Testis (tissue), 3 donors: ENCODE measurements around the gene MEDAG. TPM values are rescaled to one million over a fixed set of nuclear protein-coding genes. Genes with fewer than 3 reads are reported as not detected.

Source experiments
- DNase-seq: peaks from one replicate; pipeline ENCODE4 v3.0.0-alpha.2; 2019
- H3K27ac ChIP-seq, 2 donors: fragments of 200-600 bp; sonication (generic); one replicate each; pipeline ENCODE4 v1.5.1; 2019
- H3K27me3 ChIP-seq: fragments of 200-600 bp; sonication (generic); one replicate; pipeline ENCODE4 v1.5.1; 2019
- H3K36me3 ChIP-seq: fragments of 200-600 bp; sonication (generic); one replicate; pipeline ENCODE4 v1.5.1; 2017; ENCODE audit warnings: low read depth; ENCODE audit errors: missing control alignments
- H3K4me1 ChIP-seq: fragments of 200-600 bp; sonication (generic); one replicate; pipeline ENCODE4 v1.5.1; 2019
- H3K4me3 ChIP-seq, 2 donors: fragments of 200-600 bp; sonication (generic); one replicate each; pipeline ENCODE4 v1.5.1; 2017 to 2019
- H3K9me3 ChIP-seq: fragments of 200-600 bp; sonication (generic); one replicate; pipeline ENCODE4 v1.5.1; 2017
- POLR2A ChIP-seq: fragments of 450-650 bp; IDR thresholded peaks from one replicate; pipeline ENCODE4 v1.6.1; 2017; ENCODE audit warnings: antibody characterized with exemption, mild to moderate bottlenecking, moderate library complexity
- WGBS, 2 donors: methylation state at CpG; one replicate each; pipeline ENCODE4 v1.1.5; 2018; 5-methylcytosine and 5-hydroxymethylcytosine counted together
- intact Hi-C: fragments of 100-400 bp; cut with DNase I; formaldehyde crosslinking; loops from one replicate; pipeline ENCODE4 v1.15.1; 2023; ENCODE audit warnings: low total_unique reads
- polyA plus RNA-seq: library from polyadenylated mRNA; stranded (reverse); fragments of 350-450 nt; fragmentation: Illumina TruSeq; extraction: RNeasy Lipid Tissue Mini Kit (QIAGEN cat#74804); gene quantifications from one replicate; pipeline ENCODE4 v1.2.3, GENCODE V29; 2014; ENCODE audit warnings: low read depth, low replicate concordance; ENCODE audit not compliant: insufficient read depth
- total RNA-seq, 2 donors: library from RNA; depleted of rRNA; stranded (reverse); fragments of >200 nt; gene quantifications; one replicate each; pipeline ENCODE4 v1.2.3, GENCODE V29; 2016
- TF ChIP-seq, protein P1 (sequence below), 3 experiments: fragments of 450-650 bp in 2 of 3; fragments of 200-600 bp in 1 of 3; sonication (generic) in 1 of 3; IDR thresholded peaks; one replicate each; pipeline ENCODE4 v1.5.1; 2016 to 2019; ENCODE audit warnings: antibody characterized with exemption in 3 of 3, mild to moderate bottlenecking in 2 of 3, moderate library complexity in 1 of 3

Gene MEDAG
- total and polyA plus RNA-seq, 3 donors from 2014 or later, result 9.6 to 23.1 (median 17.7) TPM

- H3K4me3 ChIP-seq, result no peak overlapping the region
- no peaks in the 10 kb centered on the region for H3K36me3 ChIP-seq
- TF ChIP-seq POLR2A, result no peak
- intact Hi-C loops, result no loop called here
- H3K27me3 ChIP-seq, result no peaks in the 10 kb centered on the region
- WGBS, 2 donors, result 86 to 91% methylated on average over 4 of the region's 4 CpGs
- no peak for DNase-seq
- no peaks in the 10 kb centered on the region for H3K9me3 ChIP-seq
- H3K27ac ChIP-seq, result no peak overlapping the region
- H3K4me1 ChIP-seq, result peaks cover 14% of the 10 kb centered on the region
Measured at GRCh38 chr13:30936971-30937370, 30.9 kb downstream of the MEDAG start.

DNA sequence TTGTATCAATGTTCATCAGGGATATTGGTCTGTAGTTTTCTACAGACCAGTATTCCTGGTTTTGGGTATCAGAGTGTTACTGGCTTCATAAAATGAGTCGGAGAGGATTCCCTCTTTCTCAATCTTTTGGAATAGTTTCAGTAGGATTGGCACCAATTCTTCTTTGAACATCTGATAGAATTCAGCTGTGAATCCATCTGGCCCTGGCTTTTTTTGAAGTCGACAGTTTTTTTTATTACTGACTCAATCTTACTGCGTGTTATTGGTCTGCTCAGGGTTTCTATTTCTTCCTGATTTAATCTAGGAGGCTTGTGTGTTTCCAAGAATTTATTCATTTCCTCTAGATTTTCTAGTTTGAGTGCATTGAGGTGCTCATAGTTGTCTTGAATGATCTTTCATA is 37.8 kb downstream of the MEDAG start:
- TF ChIP-seq POLR2A, result no peak
- TF ChIP-seq, protein P1, sequence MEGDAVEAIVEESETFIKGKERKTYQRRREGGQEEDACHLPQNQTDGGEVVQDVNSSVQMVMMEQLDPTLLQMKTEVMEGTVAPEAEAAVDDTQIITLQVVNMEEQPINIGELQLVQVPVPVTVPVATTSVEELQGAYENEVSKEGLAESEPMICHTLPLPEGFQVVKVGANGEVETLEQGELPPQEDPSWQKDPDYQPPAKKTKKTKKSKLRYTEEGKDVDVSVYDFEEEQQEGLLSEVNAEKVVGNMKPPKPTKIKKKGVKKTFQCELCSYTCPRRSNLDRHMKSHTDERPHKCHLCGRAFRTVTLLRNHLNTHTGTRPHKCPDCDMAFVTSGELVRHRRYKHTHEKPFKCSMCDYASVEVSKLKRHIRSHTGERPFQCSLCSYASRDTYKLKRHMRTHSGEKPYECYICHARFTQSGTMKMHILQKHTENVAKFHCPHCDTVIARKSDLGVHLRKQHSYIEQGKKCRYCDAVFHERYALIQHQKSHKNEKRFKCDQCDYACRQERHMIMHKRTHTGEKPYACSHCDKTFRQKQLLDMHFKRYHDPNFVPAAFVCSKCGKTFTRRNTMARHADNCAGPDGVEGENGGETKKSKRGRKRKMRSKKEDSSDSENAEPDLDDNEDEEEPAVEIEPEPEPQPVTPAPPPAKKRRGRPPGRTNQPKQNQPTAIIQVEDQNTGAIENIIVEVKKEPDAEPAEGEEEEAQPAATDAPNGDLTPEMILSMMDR (IDR thresholded peaks at IDR 0.05), result no peak
- no peaks in the 10 kb centered on the region for H3K9me3 ChIP-seq
- WGBS, 2 donors, result 82 to 83% methylated on average over 3 of the region's 3 CpGs
- H3K27ac ChIP-seq, result no peak overlapping the region
- intact Hi-C loops, result no loop called here
- no peaks in the 10 kb centered on the region for H3K36me3 ChIP-seq
- no peaks in the 10 kb centered on the region for H3K4me1 ChIP-seq
- DNase-seq, result no peak
- no peaks in the 10 kb centered on the region for H3K27me3 ChIP-seq
- no peak overlapping the region for H3K4me3 ChIP-seq

DNA sequence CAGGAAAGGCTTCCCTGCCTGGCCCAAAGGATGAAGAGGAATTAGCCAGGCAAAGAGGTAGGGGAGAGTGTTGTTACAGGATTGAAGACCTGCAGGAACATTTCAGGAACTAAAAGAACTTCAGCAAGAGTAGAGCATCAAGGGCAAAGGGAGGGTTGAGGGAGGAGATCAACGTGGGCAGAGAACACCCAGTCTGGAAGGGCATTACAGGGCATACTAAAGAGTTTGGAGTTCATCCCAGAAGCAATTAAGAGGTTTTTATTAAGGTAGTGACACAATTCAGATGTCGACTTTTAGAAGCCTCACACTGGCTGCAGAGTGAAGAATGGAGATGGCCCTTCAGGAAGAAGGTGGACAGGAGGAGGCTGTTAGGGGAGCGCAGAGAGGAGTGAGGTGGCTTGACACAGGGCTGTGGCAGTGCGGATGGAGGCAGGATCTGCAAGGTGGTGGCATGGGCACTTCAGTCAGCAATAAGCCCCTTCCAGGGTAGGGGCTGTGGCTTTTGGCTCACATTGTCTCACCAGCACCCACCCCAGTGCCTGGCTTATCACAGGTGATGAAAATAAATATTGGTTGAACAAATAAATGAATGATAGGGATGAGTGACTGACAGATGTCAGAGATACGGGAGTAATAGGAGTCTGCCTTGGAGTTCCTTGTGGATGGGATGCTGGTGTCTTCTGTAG is 51.3 kb downstream of the MEDAG start:
- Histone ChIP-seq H3K9me3 (no peaks in the 10 kb centered on the region), H3K27ac (no peak overlapping the region), H3K4me1 (no peaks in the 10 kb centered on the region), H3K36me3 (no peaks in the 10 kb centered on the region), H3K27me3 (no peaks in the 10 kb centered on the region), H3K4me3 (no peak overlapping the region)
- intact Hi-C loops, result no loop called here
- WGBS, 2 donors, result 74 to 80% methylated on average over 5 of the region's 5 CpGs
- TF ChIP-seq POLR2A, result no peak
- TF ChIP-seq, protein P1 (IDR thresholded peaks at IDR 0.05), result no peak
- no peak for DNase-seq

DNA sequence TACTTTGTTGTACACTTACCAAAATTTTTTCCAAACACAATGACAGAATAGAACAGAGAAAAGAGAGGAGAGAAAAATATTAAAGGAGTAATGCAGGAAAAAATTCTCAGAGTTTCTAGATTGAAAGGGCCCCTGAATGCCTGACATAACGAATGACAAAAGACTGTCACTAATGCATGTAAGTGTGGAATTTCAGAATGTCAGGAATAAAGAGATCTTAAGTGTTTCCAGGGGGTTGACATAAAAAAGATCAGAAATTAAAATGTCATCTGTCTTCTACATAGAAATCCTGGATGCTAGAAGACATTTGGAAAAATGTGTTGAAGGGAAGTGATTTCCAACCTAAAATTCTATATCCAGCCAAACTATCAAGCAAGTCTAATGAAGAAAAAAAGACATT is 53.6 kb downstream of the MEDAG start:
- no peak for DNase-seq
- WGBS, 2 donors, result 89 to 93% methylated on average over 1 of the region's 1 CpG
- intact Hi-C loops, result no loop called here
- TF ChIP-seq, protein P1 (IDR thresholded peaks at IDR 0.05), result no peak
- no peak for TF ChIP-seq POLR2A
- H3K27ac ChIP-seq, result no peak overlapping the region
- no peak overlapping the region for H3K4me3 ChIP-seq
- H3K9me3 ChIP-seq, result no peaks in the 10 kb centered on the region
- no peaks in the 10 kb centered on the region for H3K27me3 ChIP-seq
- H3K4me1 ChIP-seq, result no peaks in the 10 kb centered on the region
- no peaks in the 10 kb centered on the region for H3K36me3 ChIP-seq

DNA sequence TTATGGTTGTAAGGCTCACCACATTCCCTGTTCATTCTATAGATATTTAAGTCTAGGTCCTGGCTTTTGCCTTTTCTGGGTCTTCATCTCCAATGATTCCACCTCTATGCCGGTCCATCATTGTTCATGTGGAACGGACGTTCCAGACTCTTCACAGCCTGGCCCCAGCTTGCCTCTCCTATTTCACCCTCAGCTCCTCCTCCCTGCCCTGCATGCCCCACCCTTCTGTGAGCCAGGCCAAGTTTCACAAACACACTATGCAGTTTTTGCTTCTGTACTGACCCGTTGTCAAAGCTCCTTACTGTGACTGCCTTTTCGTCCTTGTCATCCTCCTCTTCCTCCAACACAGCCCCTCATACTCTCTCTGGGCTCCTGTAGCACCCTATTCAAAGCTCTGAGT is 57.7 kb downstream of the MEDAG start:
- no peaks in the 10 kb centered on the region for H3K4me1 ChIP-seq
- no peaks in the 10 kb centered on the region for H3K27me3 ChIP-seq
- WGBS, 2 donors, result 33 to 44% methylated on average over 5 of the region's 5 CpGs
- intact Hi-C loops, result no loop called here
- H3K9me3 ChIP-seq, result no peaks in the 10 kb centered on the region
- no peak overlapping the region for H3K4me3 ChIP-seq
- TF ChIP-seq POLR2A, result no peak
- H3K27ac ChIP-seq, result no peak overlapping the region
- no peaks in the 10 kb centered on the region for H3K36me3 ChIP-seq
- peak; percentile 21 for DNase-seq

- Histone ChIP-seq H3K27ac (no peak overlapping the region), H3K9me3 (no peaks in the 10 kb centered on the region), H3K27me3 (no peaks in the 10 kb centered on the region), H3K4me3 (no peak overlapping the region), H3K36me3 (no peaks in the 10 kb centered on the region), H3K4me1 (no peaks in the 10 kb centered on the region)
- DNase-seq, result no peak
- WGBS, 2 donors, result 86 to 96% methylated on average over 1 of the region's 1 CpG
- TF ChIP-seq, protein P1 (IDR thresholded peaks at IDR 0.05), result no peak
- no peak for TF ChIP-seq POLR2A
- intact Hi-C loops, result no loop called here
Measured at GRCh38 chr13:30965380-30965779, 59.3 kb downstream of the MEDAG start.
